HCT116 (cell line): ENCODE results near the gene PFKFB3.

ENCODE experiments used
- ATF3 ChIP-seq: IDR thresholded peaks from 2 replicates; pipeline ENCODE4 v1.6.1; 2012
- CBX3 ChIP-seq: IDR thresholded peaks from 2 replicates; pipeline ENCODE4 v1.6.1; 2012; ENCODE audit warnings: low read depth
- POLR2A ChIP-seq: IDR thresholded peaks from 2 replicates; pipeline ENCODE4 v1.7.0; 2011; ENCODE audit warnings: borderline replicate concordance; ENCODE audit not compliant: insufficient read depth, insufficient read length; ENCODE audit errors: extremely low read depth
- SP1 ChIP-seq: IDR thresholded peaks from 2 replicates; pipeline ENCODE4 v1.6.1; 2012; ENCODE audit warnings: low read depth

GRCh38 chr10:6269432-6269831 lies 66.7 kb downstream of the PFKFB3 start:
- no peak for TF ChIP-seq ATF3
- TF ChIP-seq POLR2A, result no peak
- TF ChIP-seq SP1, result no peak
- no peak for TF ChIP-seq CBX3
